K562 (cell line): ENCODE measurements around the gene ASCC1. TPM values are rescaled to one million over a fixed set of nuclear protein-coding genes. Genes with fewer than 3 reads are reported as not detected.
"Not testable (repeated sequence)": the region's sequence is repeated elsewhere in the genome, so short reads cannot be mapped to it uniquely, and the experiment has no call there.

Experiments used
- ATAC-seq: fragments of 200-7000 bp; cut with Tn5 transposase; 3 replicates; pipeline ENCODE4 v1.9.1; 2020; ENCODE audit warnings: moderate library complexity
- BruUV-seq: library from RNA; stranded (reverse); fragments of 400-500 nt; replicated peaks from 2 replicates; lab custom pipeline; 2021; lab: Mats Ljungman, UMichigan
- CTCF ChIA-PET: fragments of 300-600 bp; formaldehyde crosslinking; extraction: SDS; loops from one replicate; lab custom pipeline; 2021; ENCODE audit warnings: low intra/inter-chr PET ratio; lab: Yijun Ruan, JAX
- POLR2A ChIA-PET: fragments of 300-600, 350-650 bp; sonication (Branson Sonifier 250); formaldehyde crosslinking; extraction: SDS; loops from one replicate; lab custom pipeline; 2021; ENCODE audit warnings: antibody characterized with exemption, inconsistent platforms; lab: Yijun Ruan, JAX
- DNase-seq, 4 experiments: peaks; one replicate each; pipeline versions ENCODE4 v3.0.0 to v3.0.0-alpha.2; 2011 to 2018; ENCODE audit warnings: low spot score in 3 of 4, mixed read lengths in 3 of 4; ENCODE audit errors: extremely low read depth in 1 of 4
- FAIRE-seq: peaks from 2 replicates; lab custom pipeline; 2011; peaks lifted over from hg19 to GRCh38; lab: Jason Lieb, UNC
- H2AFZ ChIP-seq: 2 replicates; pipeline ENCODE4 v1.6.0; 2011; ENCODE audit warnings: low read depth, low read length, control low read depth, inconsistent platforms
- H3K27ac ChIP-seq: fragments of 200-600 bp; 3 replicates; pipeline ENCODE4 v1.8.0; 2011; ENCODE audit warnings: low read depth, mild to moderate bottlenecking, control low read depth, inconsistent platforms, low read length, moderate library complexity, mixed read lengths; ENCODE audit errors: extremely low read depth
- H3K27me3 ChIP-seq, 2 experiments: fragments of 300-600 bp in 1 of 2; 2 replicates in 1 of 2; 3 replicates in 1 of 2; pipeline versions ENCODE4 v1.6.0 to v1.8.0; 2011; ENCODE audit warnings: inconsistent platforms in 2 of 2, low read length in 2 of 2, mild to moderate bottlenecking in 1 of 2, mixed read lengths in 1 of 2, moderate library complexity in 1 of 2; ENCODE audit not compliant: control insufficient read depth in 2 of 2, insufficient read depth in 2 of 2
- H3K36me3 ChIP-seq: fragments of 300-600 bp; 3 replicates; pipeline ENCODE4 v1.8.0; 2011; ENCODE audit warnings: mild to moderate bottlenecking, low read length, inconsistent platforms; ENCODE audit not compliant: control insufficient read depth, insufficient read depth
- H3K4me1 ChIP-seq, 2 experiments: fragments of 200-600 bp in 1 of 2; replicated peaks in 1 of 2; 2 replicates in 1 of 2; 3 replicates in 1 of 2; pipeline versions ENCODE4 v1.5.1 to v1.8.0; 2011; ENCODE audit warnings: inconsistent platforms in 2 of 2, low read length in 2 of 2, mild to moderate bottlenecking in 1 of 2, mixed read lengths in 1 of 2, moderate library complexity in 1 of 2; ENCODE audit not compliant: control insufficient read depth in 2 of 2, insufficient read depth in 2 of 2
- H3K4me2 ChIP-seq: 2 replicates; pipeline ENCODE4 v1.6.1; 2011; ENCODE audit warnings: low read length, control low read depth, inconsistent platforms, mixed read lengths; ENCODE audit not compliant: insufficient read depth
- H3K4me3 ChIP-seq: fragments of 200-600 bp; sonication (generic), shearing (Covaris generic); 2 replicates; pipeline ENCODE4 v1.5.1; 2016; ENCODE audit warnings: control low read depth, inconsistent platforms
- H3K79me2 ChIP-seq: fragments of 200-600 bp; 3 replicates; pipeline ENCODE4 v1.8.0; 2011; ENCODE audit warnings: low read length, inconsistent platforms; ENCODE audit not compliant: control insufficient read depth, insufficient read depth
- H3K9ac ChIP-seq, 2 experiments: 2 replicates each; pipeline versions ENCODE4 v1.6.0 to v1.6.1; 2011; ENCODE audit warnings: low read depth in 2 of 2, low read length in 2 of 2, control low read depth in 1 of 2, inconsistent platforms in 1 of 2, mild to moderate bottlenecking in 1 of 2, mixed read lengths in 1 of 2; ENCODE audit not compliant: insufficient read depth in 1 of 2
- H3K9me1 ChIP-seq: one replicate; pipeline ENCODE4 v1.6.0; 2011; ENCODE audit warnings: inconsistent platforms, mild to moderate bottlenecking, low read length, moderate library complexity; ENCODE audit not compliant: control insufficient read depth, insufficient read depth
- H3K9me3 ChIP-seq: replicated peaks from 2 replicates; pipeline ENCODE4 v1.5.1; 2011; ENCODE audit warnings: low read depth, low read length, inconsistent platforms; ENCODE audit not compliant: control insufficient read depth, insufficient read depth
- H4K20me1 ChIP-seq: replicated peaks from 2 replicates; pipeline ENCODE4 v1.6.1; 2011; ENCODE audit warnings: low read length, inconsistent platforms, mixed read lengths; ENCODE audit not compliant: control insufficient read depth, insufficient read depth
- AFF4 ChIP-seq: sonication (generic); formaldehyde crosslinking; IDR thresholded peaks from 2 replicates; pipeline ENCODE4 v1.8.0; 2023; ENCODE audit warnings: mild to moderate bottlenecking, missing genetic modification reagents
- BCOR ChIP-seq: fragments of 450-650 bp; IDR thresholded peaks from 2 replicates; pipeline ENCODE4 v1.6.1; 2016
- KDM1A ChIP-seq, 2 experiments: fragments of 450-650 bp; IDR thresholded peaks; 2 replicates each; pipeline ENCODE4 v1.6.1; 2016; ENCODE audit warnings: mild to moderate bottlenecking in 2 of 2
- ZNF146 ChIP-seq: IDR thresholded peaks from one replicate; pipeline ENCODE4 v1.6.1; 2018; ENCODE audit warnings: missing compliant biosample characterization; ENCODE audit not compliant: unreplicated experiment
- ZNF184 ChIP-seq: sonication (generic); formaldehyde crosslinking; IDR thresholded peaks from 2 replicates; pipeline ENCODE4 v1.5.0; 2020; ENCODE audit warnings: missing genetic modification reagents
- WGBS: fragments of 100-300 bp; shearing (Covaris generic); methylation state at CpG from one replicate; pipeline ENCODE4 v1.1.6; 2016; ENCODE audit warnings: low coverage, mixed read lengths; ENCODE audit not compliant: insufficient coverage; ENCODE audit errors: missing lambda C conversion rate; 5-methylcytosine and 5-hydroxymethylcytosine counted together
- in situ Hi-C: fragments of 300-500 bp; cut with MboI; formaldehyde crosslinking; loops from 4 replicates; pipeline ENCODE4 v1.15.0; 2018; ENCODE audit warnings: inconsistent platforms, mixed read lengths
- intact Hi-C: fragments of 100-400 bp; cut with micrococcal nuclease; formaldehyde crosslinking; loops from 2 replicates; pipeline ENCODE4 v1.14.2; 2022
- polyA plus RNA-seq, 8 experiments: library from polyadenylated mRNA; depleted of rRNA in 4 of 8; stranded (reverse) in 5 of 8; unstranded in 3 of 8; fragments of >200 nt; fragmentation: Nextera tagmentation in 2 of 8; fragmentation: Illumina TruSeq in 1 of 8; extraction: Ambion mirVana in 2 of 8; extraction: Trizol in 1 of 8; gene quantifications; 2 replicates each; pipeline versions ENCODE4 v1.2.1 to v1.2.3, GENCODE V29; 2011 to 2014; ENCODE audit warnings: inconsistent platforms in 1 of 8, missing spikeins in 1 of 8
- total RNA-seq, 7 experiments: library from RNA; depleted of rRNA in 6 of 7; stranded (reverse); fragments of >200 nt in 6 of 7; fragmentation: Illumina TruSeq in 2 of 7; extraction: Trizol in 2 of 7; gene quantifications; 2 replicates each; pipeline versions ENCODE4 v1.2.1 to v1.2.3, GENCODE V29; 2011 to 2021; ENCODE audit warnings: low replicate concordance in 1 of 7

The ASCC1 gene
- total and polyA plus RNA-seq, 9 of the 15 experiments (the other 6 are each of a cell fraction or from before 2014, with no cell fraction given): 31.7 to 73.3 (median 52.8) TPM

GRCh38 chr10:72152286-72152685 is 63.8 kb downstream of the ASCC1 start (continued):
- TF ChIP-seq AFF4 (CRISPR knock-in tag): no peak
- TF ChIP-seq, all 486 proteins: peak for 0

- CTCF ChIA-PET, H3K9me3 ChIP-seq, H3K27ac ChIP-seq, DNase-seq, H4K20me1 ChIP-seq, FAIRE-seq, in situ Hi-C loops, intact Hi-C loops, H2AFZ ChIP-seq, H3K4me3 ChIP-seq, ATAC-seq, H3K27me3 ChIP-seq, H3K4me1 ChIP-seq, H3K9ac ChIP-seq, H3K79me2 ChIP-seq, H3K36me3 ChIP-seq, H3K9me1 ChIP-seq, BruUV-seq, H3K4me2 ChIP-seq: not testable (repeated sequence)
- TF ChIP-seq BCOR: peak; percentile 84
- TF ChIP-seq ZNF146 (CRISPR knock-in tag): peak; percentile 85
- TF ChIP-seq KDM1A (IDR thresholded peaks at IDR 0.05): peak; percentile 15 to 67; a peak in 2 of 4 replicates
- 0 out of 2 replicates have a peak, but pooled peaks have one; percentile 39 for TF ChIP-seq ZNF184
- POLR2A ChIA-PET: interaction anchor here (0.6 kb wide), 1 partner anchor 194 kb away, joined by 3 read pairs; no protein-coding TSS in a partner anchor
- WGBS: 85% methylated on average over 3 of the region's 6 CpGs
Measured at GRCh38 chr10:72150746-72151478, 65.2 kb downstream of the ASCC1 start.

GRCh38 chr10:72147324-72147584 is 68.8 kb downstream of the ASCC1 start:
- DNase-seq, H3K9me1 ChIP-seq, H3K4me2 ChIP-seq, intact Hi-C loops, H3K4me1 ChIP-seq, H3K27ac ChIP-seq, H3K9me3 ChIP-seq, ATAC-seq, H3K4me3 ChIP-seq, H2AFZ ChIP-seq, FAIRE-seq, H3K36me3 ChIP-seq, in situ Hi-C loops, H3K27me3 ChIP-seq, BruUV-seq, H4K20me1 ChIP-seq, H3K79me2 ChIP-seq, H3K9ac ChIP-seq: not testable (repeated sequence)
- WGBS: 84% methylated on average over 4 of the region's 4 CpGs
- ChIA-PET CTCF (interaction anchor here (0.6 kb wide), 1 partner anchor 18 kb away, joined by 6 read pairs; no protein-coding TSS in a partner anchor), POLR2A (interaction anchor here (1.3 kb wide), 1 partner anchor 12 kb away, joined by 4 read pairs; no protein-coding TSS in a partner anchor)
